Neural progenitor cell (in vitro differentiated cells): ENCODE data around the gene RAPGEF5.

Source experiments
- CTCF ChIP-seq: fragments of 200-600 bp; sonication (generic); IDR thresholded peaks from 2 replicates; pipeline ENCODE4 v1.5.1; 2017; ENCODE audit warnings: antibody characterized with exemption, mild to moderate bottlenecking
- EZH2 ChIP-seq: fragments of 200-600 bp; sonication (generic); IDR thresholded peaks from 2 replicates; pipeline ENCODE4 v1.6.1; 2017; ENCODE audit warnings: antibody characterized with exemption, mild to moderate bottlenecking, moderate library complexity

DNA sequence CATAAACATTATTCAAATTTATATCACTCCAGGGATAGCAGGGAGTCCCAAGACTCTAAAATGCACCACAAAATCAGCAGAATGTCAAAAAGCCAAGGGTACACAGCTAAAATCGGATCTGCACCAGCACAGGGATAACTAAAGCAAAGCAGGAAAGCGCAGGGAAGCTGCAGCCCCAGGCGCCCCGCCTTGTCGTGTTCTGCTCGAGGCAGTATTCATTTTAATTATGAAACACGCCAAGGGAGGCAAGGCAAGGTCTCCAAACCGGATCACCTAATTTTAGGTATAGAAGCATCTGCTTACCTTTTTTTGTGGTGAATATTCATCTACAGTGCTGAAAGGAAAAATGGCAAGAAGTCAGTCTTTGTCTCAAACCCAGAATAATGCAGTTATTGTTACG is 199.4 kb downstream of the RAPGEF5 start:
- TF ChIP-seq EZH2, result no peak
- TF ChIP-seq CTCF, result no peak
